ENCODE measurements around the gene GSK3A. TPM values are rescaled to one million over a fixed set of nuclear protein-coding genes. Genes with fewer than 3 reads are reported as not detected.
"Not testable (repeated sequence)": the region's sequence is repeated elsewhere in the genome, so short reads cannot be mapped to it uniquely, and the experiment has no call there.

GSK3A gene
- total RNA-seq, 1 donor from 2014 or later = 19.7 TPM

GRCh38 chr19:42268142-42268703, 25.8 kb upstream of the GSK3A start:
- peak; percentile 98 for DNase-seq

DNA sequence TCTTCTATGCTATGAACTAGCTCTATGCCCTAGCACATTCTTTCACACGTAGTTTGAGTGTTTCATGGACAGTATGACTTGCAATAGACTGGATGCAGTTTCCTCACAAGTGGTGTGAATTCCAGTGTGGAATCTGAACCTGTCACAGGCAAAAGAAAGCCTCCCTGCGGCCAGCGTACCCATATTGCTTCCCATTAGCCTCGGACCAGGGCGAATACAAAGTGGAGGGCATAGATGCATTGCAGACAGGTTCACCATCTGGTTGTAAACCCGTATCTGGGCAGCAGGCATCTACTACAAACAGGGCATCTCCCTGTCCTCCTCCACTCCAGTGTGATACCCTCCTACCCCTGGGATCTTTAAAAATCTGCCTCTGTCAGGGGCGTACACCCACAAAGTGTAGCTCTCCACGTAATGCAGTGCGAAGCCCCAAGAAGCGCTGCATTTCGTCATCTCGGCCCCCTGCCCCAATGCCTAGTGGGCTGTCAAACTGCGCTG, 25.3 kb upstream of the GSK3A start:
- DNase-seq = no peak

DNA sequence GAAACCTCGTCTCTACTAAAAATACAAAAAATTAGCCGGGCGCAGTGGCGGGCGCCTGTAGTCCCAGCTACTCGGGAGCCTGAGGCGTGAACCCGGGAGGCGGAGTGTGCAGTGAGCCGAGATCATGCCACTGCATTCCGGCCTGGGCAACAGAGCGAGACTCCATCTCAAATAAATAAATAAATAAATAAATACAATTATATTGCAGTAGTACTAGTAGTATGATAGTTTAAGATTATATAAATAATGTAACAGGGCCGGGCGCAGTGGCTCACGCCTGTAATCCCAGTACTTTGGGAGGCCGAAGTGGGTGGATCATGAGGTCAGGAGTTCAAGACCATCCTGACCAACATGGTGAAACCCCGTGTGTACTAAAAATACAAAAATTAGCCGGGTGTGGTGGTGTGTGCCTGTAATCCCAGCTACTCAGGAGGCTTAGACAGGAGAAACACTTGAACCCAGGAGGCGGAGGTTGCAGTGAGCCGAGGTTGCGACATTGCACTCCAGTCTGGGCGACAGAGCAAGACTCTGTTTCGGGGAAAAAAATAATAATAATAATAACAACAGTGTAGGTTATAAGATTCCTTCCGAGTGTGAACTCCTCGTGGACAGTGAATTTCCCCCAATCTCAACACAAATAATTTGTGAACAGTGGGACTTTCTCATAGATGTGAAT, 24.7 kb upstream of the GSK3A start:
- DNase-seq = not testable (repeated sequence)

GRCh38 chr19:42266105-42266504, 23.7 kb upstream of the GSK3A start:
- DNase-seq = not testable (repeated sequence)

DNA sequence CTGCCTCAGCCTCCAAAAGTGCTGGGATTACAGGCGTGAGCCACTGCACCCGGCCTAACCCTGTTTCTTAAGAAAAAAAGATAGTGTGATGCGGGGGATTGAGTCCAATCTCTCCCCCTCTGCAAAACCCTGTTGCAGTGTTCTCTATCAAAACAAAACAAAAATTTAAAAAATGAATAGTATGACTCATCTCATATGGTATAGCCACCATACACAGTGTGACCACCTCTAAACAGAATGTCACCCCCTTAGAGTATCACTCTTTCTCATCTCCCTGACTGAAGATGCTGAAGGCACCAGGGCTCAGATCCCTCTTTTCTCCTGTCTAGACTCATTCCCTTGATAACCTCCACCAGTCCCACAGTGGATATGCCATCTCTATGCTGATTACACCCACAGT, 19.4 kb upstream of the GSK3A start:
- DNase-seq = no peak

- not testable (repeated sequence) for DNase-seq
These were observed 15.4 kb upstream of the GSK3A start for GRCh38 chr19:42257842-42258241.

DNA sequence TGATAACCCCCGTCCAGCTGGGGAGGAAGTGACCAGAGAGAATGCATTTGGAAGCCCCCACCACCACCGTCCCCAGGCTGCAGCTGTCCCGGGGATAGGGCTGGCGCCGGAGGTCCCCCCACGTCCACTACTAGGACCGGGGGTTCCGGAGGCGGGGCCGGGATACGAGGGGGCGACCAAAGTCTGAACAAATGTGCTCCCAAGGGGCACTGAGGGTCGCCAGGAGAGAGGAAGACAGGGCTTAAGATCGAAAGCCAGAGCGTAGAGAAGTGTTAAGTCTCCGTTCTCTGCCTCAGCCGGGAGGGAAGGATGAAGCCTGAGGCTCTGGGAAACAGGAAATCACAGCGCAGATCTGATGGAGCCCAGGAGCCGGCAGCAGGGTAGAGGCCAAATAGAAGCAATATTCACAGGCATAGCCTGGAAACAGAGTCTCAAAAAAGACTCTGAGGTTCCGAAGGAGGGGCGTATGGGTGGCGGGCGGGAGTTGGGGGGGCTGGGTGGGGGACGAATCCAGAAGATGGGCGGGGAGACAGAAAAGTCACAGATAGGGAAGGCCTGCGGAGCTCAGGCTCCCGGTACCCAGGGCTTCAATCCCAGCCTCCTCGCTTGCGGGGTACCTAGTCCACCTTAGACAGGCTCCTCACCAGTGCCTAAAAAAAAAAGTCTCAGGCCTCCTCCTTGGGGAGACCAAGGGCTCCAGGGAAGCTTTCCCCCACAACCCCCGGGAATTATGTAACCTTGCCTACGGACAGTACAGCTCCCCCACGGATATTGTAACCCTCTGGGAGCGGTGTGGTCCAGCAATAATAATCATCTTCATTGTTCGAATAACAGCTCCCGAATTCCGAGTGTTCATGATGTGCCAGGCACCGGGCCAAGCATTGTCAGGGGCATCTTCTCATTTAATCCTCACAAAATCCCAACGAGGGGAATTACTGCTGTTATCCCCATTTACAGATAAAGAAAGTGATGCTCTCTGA, 13.7 kb upstream of the GSK3A start:
- peak; percentile 67 for DNase-seq

DNA sequence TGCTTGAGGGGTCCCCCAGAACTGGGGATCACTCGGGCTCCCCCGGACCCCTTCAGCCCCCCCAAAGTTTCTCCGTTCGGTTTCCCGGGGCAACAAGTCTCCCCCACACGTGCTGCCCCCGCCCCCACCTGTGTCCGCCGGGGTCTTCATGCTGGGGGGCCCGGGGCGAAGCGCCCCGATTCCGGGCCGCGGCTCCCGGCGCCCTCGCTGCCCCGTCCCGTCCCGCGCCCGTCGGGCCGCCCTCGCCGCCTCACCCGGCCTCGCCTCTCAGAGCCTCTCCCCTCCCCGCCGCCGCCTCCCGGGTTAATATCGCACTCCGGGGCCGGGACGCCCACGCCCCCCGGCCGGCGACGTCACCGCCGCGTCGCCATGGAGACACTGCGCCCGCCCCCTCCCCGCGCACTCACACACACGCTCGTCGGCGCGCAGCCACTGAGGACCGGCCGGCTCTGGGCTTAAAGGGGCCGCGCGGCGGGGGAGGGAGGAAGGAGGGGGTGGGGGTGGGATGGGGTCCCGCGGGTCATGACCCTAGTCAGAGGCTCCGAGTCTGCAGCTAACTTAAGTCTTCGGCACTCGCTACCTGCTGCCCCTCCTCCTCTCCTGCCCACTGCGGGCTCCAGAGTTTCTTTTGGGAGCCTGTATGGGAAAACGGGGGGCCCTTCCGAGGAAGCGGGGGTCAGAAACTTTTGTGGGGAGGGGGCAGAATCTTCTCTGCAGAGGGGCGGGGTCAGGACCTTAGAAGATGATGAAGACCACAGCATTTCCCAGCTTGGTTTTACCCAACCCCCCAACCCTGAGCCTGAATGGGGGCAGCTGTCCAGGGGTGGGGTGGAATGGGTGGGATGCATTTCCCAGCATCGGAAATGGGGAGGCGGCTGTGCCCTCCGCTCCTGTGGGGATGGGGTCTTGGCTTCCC, 12.7 kb upstream of the GSK3A start, which contains the start of gene ERF:
ERF (minus strand) TSS at position 279 of the 916 bp plus-strand sequence; CDS start at position 150, 129 bp downstream.
- DNase-seq = peak; percentile 90

DNA sequence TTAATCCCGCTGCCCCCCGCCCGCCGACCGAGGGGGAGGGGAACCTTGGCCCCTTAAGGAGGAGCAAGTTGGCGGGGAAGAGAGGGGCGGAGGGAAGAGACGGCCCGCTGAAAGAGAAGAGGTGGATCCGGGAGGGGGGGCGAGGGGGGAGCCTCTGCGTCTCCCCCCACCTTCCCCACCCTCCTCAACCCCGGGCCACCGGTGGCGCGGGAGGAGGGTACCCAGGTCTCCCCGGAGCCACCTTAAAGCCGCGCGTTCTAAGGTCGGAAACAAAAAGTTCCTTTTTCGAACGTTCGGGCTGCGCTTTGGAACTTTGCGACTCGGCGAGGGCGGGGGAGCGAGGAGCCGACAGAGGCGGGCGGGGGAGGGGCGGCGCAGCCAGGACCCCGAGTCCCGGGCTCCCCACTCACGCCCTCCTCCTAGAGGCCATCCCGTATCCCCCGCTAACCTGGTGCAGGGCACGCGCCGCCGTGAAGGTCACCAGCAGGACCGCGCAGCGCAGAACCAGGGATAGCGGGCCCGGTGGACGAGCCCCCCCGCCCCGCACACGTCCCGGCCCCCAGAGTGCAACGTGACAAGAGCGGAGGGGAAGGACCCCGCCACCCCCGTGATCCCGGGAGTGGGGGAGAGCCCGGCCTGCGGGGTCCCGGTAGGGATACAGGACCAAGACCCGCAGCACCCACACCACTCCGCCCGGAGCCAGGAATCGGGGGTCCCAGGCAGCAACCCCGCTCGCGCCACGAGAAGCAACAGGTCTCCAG, 11.9 kb upstream of the GSK3A start:
- peak; percentile 61 for DNase-seq

- DNase-seq = peak; percentile 26
These were observed 11.1 kb upstream of the GSK3A start for GRCh38 chr19:42253245-42254088.

- DNase-seq = peak; percentile 77
These were observed 10.2 kb upstream of the GSK3A start for GRCh38 chr19:42252365-42253244.

GRCh38 chr19:42251572-42252358, 9.4 kb upstream of the GSK3A start:
- no peak for DNase-seq

GRCh38 chr19:42250666-42251531, 8.5 kb upstream of the GSK3A start:
- DNase-seq = no peak

GRCh38 chr19:42250183-42250665, 7.8 kb upstream of the GSK3A start:
- no peak for DNase-seq

GRCh38 chr19:42249769-42250168, 7.4 kb upstream of the GSK3A start:
- DNase-seq = no peak

DNA sequence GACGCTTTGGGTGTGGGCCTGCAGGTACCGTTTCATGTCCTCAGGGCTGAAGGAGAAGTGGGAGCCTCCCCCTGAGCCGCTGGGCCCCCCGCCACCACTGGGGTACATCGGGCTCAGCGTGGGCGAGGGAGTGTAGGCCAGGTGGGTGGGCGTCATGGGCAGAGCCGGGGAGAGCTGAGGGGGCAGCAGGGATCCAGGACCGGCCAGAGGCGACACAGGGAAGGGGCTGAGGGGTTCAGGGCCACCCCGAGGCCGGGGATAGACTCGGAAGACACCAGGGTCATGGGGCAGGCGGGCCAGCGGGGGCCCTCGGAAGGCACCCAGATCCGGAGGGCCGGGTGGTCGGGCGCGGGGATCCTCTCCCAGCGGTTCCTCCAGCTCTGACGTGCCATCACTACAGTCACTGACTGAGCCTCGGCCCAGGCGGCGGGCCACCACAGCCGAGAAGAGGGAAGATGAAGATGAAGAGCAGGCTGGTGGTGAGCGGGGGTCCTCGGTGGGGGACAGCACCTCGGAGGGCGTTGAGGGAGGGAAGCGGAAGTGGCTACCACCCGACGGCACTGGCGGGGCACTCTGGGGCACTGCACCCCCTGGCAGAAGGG, 6.8 kb upstream of the GSK3A start:
- no peak for DNase-seq
